Omental fat pad (tissue), 4 donors: Measurements from ENCODE around the gene EMC10. TPM values are rescaled to one million over a fixed set of nuclear protein-coding genes. Genes with fewer than 3 reads are reported as not detected.

Experiments used
- ATAC-seq: fragments of 150-250 bp; one replicate; pipeline ENCODE4 v1.9.1; 2016; ENCODE audit warnings: mild to moderate bottlenecking, moderate library complexity; ENCODE audit not compliant: low FRiP score
- DNase-seq: peaks from one replicate; pipeline ENCODE4 v3.0.0-alpha.2; 2019; ENCODE audit warnings: low spot score
- total RNA-seq, 4 donors: library from RNA; depleted of rRNA; stranded (reverse); fragments of >200 nt; gene quantifications; one replicate each; pipeline ENCODE4 v1.1.0, GENCODE V29; 2016
- TF ChIP-seq, protein P1 (sequence below), 3 donors: fragments of 450-650 bp; IDR thresholded peaks; one replicate each; pipeline ENCODE4 v1.5.1; 2016 to 2017; ENCODE audit warnings: antibody characterized with exemption in 3 of 3, mild to moderate bottlenecking in 3 of 3, moderate library complexity in 2 of 3

EMC10 gene
- total RNA-seq, 4 donors from 2014 or later = 41.6 to 52.1 (median 47.5) TPM

DNA sequence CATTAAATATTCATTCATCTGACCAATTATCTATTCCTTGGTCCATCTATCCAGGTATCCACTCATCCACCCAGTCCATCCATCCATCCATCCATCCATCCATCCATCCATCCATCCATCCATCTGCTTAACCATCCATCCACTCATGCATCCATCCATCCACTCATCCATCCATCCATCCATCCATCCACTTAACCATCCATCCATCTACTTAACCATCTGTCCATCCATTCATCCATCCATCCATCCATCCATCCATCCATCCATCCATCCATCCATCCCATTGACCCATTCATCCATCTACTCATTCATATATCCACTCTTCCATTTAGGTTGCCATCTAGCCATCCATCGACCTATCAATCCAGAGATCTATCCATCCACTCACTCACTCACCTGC is 32.2 kb upstream of the EMC10 start:
- ATAC-seq (no peak), DNase-seq (no peak)
- TF ChIP-seq, protein P1, sequence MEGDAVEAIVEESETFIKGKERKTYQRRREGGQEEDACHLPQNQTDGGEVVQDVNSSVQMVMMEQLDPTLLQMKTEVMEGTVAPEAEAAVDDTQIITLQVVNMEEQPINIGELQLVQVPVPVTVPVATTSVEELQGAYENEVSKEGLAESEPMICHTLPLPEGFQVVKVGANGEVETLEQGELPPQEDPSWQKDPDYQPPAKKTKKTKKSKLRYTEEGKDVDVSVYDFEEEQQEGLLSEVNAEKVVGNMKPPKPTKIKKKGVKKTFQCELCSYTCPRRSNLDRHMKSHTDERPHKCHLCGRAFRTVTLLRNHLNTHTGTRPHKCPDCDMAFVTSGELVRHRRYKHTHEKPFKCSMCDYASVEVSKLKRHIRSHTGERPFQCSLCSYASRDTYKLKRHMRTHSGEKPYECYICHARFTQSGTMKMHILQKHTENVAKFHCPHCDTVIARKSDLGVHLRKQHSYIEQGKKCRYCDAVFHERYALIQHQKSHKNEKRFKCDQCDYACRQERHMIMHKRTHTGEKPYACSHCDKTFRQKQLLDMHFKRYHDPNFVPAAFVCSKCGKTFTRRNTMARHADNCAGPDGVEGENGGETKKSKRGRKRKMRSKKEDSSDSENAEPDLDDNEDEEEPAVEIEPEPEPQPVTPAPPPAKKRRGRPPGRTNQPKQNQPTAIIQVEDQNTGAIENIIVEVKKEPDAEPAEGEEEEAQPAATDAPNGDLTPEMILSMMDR (IDR thresholded peaks at IDR 0.05) = no peak

DNA sequence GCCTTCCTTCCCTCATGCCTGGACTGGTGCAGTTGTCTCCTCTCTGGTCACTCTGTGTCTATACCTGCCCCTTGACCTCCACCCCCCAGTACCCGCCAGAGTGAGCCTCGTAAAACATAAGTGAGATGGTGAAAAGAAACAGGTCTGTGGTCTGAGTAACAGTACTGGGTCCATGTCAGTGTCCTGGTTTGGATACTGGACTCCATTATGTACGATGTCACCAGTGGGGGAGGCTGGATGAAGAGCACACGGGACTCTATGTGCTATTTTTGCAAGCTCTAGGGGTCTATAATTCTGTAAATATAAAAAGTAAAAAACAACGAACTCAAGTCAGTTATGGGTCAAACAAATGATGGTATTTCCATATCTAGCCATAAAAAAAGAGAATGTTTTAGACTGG is 29.3 kb upstream of the EMC10 start:
- TF ChIP-seq, protein P1 (IDR thresholded peaks at IDR 0.05) = no peak
- DNase-seq = no peak
- no peak for ATAC-seq

DNA sequence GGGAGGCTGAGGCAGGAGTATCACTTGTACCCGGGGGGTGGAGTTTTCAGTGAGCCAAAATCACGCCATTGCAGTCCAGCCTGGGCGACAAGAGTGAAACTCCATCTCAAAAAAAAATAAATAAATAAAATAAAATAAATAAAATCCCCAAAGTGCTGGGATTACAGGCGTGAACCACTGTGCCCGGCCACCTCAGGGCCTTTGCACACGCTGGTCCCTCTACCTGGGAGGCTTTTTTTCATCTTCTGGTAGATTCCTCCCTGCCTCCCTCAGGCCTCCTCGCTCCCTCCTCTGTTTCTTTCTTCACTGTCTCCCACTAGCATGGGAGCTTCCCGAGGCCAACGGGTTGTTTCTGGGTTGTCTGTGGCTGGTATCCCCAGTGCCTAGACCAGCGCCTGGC is 28.6 kb upstream of the EMC10 start:
- no peak for DNase-seq
- no peak for ATAC-seq
- TF ChIP-seq, protein P1 (IDR thresholded peaks at IDR 0.05) = no peak

DNA sequence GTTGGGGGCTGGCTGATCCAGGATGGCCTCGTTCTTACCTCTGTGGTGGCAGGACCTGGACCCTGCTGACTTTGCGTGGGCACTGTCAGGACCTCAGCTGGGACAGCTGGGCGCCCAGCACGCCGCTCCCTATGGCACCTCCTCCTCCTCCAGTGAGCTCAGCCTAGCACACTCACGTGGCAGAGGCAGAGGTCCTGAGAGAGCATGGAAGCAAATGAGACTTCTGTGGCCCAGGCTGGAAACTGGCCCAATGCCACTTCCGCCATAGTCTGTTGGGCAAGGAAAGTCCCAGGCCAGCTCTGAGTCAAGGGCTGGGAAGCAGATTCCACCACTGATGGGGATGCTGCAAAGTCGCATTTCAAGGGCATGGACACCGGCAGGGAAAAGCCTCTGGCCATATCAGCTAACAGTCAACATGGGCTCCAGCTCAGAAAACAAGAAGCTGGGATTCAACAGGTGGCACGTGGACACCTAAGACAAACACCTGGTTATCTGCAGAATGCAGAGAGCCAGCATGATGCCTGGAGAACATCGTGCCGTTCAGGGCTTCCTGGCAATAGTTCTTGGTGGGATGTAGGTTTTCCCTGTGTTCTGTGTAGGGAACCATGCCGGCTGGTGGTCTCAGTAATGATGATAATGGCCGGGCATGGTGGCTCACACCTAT is 26.9 kb upstream of the EMC10 start:
- DNase-seq (no peak), ATAC-seq (no peak)
- TF ChIP-seq, protein P1 (IDR thresholded peaks at IDR 0.05) = no peak

DNA sequence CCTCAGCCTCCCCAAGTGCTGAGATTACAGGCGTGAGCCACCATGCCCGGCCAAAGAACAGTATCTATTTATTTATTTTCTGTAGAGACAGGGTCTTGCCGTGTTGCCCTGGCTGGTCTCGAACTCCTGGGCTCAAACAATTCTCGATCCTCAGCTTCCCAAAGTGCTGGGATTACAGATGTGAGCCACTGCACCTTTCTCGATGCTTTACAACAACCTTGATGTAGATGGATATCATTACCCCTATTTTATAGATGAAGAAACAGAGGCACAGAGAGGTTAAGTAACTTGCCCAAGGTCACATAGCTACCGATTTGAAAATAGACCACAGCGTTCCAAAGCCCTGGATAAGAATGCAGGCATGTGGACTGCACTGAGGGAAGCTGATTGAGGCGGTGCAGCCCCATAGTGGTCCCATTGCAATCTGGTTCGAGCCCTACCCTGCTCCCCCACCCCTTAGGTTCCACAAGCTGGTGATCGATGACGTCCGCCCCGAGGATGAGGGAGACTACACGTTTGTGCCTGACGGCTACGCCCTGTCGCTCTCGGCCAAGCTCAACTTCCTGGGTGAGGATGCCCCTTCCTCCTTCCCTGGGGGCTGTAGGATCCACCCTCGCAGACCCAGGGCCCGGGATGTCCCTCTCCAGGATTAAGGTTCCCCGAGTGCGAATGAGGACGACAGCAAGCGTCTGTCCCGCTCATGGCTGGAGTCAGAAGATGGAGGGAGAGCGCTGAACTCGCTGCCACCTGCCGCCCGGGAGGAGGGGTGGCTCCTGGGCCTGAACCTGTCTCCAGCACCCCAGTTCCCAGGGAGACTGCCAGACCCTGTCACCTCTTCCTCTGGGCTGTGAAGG is 25.7 kb upstream of the EMC10 start:
- TF ChIP-seq, protein P1 (IDR thresholded peaks at IDR 0.05) = no peak
- no peak for DNase-seq
- ATAC-seq = no peak

DNA sequence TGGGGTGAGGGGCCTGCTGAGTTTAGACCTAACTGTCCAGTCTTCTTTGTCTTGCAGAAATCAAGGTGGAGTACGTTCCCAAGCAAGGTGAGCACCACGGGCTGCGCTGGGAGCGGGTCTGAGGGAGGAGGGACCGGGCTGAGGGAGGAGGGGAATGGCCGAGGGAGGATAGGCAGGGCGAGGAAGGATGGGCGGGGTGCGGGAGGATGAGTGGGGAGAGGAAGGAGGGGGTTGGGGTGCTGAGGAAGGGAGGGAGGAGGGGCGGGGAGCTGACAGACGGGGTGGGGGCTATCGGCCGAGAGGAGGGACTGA is 25.1 kb upstream of the EMC10 start:
- no peak for ATAC-seq
- TF ChIP-seq, protein P1 (IDR thresholded peaks at IDR 0.05) = no peak
- DNase-seq = no peak

DNA sequence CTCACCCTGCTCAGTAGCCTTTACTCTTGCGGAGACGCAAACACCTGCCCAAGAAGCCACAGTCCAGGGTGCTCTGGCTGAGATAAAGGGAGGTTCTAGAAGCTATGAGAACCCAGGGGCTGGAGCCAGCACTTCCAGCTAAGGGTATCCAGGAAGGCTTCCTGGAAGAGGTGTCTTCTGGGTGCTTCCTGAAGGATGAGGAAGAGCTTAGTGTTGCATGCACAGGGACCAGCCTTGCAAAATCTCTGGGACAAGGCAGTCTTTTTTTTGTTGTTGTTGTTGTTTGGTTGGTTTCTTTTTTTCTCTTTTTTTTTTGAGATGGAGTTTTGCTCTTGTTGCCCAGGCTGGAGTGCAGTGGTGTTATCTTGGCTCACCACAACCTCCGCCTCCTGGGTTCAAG is 23.1 kb upstream of the EMC10 start:
- DNase-seq (no peak), ATAC-seq (no peak)
- TF ChIP-seq, protein P1 (IDR thresholded peaks at IDR 0.05) = no peak
